ENCODE results near the gene EFHD2.
A peak's percentile ranks its signal among the peaks of the same experiment; 100 is the strongest.
"Not testable (repeated sequence)": the region's sequence is repeated elsewhere in the genome, so short reads cannot be mapped to it uniquely, and the experiment has no call there.

EFHD2 gene

DNA sequence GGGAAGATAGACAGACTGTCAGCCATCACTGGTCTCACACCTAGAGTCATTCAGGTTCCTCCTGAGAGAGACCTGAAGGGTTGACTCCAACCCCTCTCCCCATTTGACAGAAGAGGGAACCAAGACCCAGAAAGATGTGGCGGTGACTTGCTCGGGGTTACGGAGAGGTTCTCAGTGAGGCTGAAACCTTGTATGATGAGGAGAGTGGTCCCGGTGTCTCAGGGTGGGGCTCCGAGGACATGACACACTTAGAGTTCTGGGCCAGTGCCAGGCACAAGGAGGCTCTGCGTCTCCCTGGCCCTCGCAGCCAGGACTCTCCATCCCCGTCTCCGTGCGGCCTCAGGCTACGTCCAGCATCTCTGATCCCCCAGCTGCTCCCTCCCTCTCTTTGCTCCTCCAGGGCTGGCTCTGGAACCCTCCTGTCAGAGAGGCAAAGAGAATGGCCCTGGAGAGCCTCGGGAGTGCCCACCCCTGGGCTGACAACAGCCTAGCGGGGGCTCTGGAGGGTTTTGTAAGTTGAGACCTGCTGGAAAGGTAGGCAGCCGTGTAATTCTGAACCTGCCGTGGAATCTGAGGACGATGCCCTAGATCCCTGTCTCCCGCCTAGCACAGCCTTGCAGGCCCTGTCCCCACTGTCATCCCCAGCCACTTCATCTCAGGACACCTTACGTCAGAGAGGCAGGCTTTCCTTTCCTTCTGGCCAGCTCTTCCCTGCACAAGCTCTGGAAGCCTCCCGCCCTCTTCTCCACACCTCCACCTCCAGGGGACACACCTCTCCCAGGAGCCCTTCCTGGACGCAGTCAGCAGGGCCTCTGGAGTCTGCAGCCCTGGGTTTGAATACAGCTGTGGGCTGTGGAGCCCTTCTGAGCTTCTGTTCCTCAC is 4.1 kb downstream of the EFHD2 start:
- no peak for DNase-seq

DNA sequence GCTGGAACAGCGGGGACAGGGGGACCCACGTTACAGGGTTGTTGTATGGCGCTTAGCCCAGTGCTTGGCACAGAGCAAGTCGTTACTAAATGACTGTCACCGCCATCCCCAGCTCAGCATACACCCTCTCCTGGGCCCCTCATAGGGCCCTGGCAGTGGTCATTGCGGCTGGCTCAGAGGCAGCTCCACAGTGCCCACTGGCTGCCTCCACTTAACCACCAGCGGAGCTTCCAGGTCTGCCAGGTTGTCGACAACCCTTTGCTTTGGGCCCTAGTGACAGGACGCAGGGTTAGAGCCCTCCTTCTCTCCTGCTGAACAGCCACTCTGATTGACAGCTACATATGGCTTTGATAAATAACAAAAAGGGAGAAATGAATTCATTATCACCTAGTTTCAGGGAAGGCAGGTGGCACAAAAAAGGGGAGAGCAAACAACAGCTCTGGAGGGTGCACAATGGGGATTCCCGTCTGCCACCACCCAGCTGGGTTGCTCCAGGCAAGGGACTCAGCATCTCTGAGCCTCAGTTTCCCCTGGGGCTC is 4.8 kb downstream of the EFHD2 start:
- no peak for DNase-seq

- peak; percentile 51 for DNase-seq
Observed at GRCh38 chr1:15417059-15417934, 7.6 kb downstream of the EFHD2 start.

- DNase-seq = no peak
Observed at GRCh38 chr1:15418806-15419515, 9.3 kb downstream of the EFHD2 start.

GRCh38 chr1:15420853-15421465 is 11.3 kb downstream of the EFHD2 start:
- DNase-seq = no peak

GRCh38 chr1:15422871-15423270 is 13.2 kb downstream of the EFHD2 start:
- DNase-seq = no peak

- DNase-seq = no peak
Observed at GRCh38 chr1:15423355-15424077, 13.8 kb downstream of the EFHD2 start.

- DNase-seq = no peak
Observed at GRCh38 chr1:15424146-15424667, 14.5 kb downstream of the EFHD2 start.

GRCh38 chr1:15424981-15425380 is 15.3 kb downstream of the EFHD2 start:
- no peak for DNase-seq

- DNase-seq = no peak
Observed at GRCh38 chr1:15425521-15425920, 15.8 kb downstream of the EFHD2 start.

GRCh38 chr1:15425958-15426357 is 16.3 kb downstream of the EFHD2 start:
- DNase-seq = no peak

DNA sequence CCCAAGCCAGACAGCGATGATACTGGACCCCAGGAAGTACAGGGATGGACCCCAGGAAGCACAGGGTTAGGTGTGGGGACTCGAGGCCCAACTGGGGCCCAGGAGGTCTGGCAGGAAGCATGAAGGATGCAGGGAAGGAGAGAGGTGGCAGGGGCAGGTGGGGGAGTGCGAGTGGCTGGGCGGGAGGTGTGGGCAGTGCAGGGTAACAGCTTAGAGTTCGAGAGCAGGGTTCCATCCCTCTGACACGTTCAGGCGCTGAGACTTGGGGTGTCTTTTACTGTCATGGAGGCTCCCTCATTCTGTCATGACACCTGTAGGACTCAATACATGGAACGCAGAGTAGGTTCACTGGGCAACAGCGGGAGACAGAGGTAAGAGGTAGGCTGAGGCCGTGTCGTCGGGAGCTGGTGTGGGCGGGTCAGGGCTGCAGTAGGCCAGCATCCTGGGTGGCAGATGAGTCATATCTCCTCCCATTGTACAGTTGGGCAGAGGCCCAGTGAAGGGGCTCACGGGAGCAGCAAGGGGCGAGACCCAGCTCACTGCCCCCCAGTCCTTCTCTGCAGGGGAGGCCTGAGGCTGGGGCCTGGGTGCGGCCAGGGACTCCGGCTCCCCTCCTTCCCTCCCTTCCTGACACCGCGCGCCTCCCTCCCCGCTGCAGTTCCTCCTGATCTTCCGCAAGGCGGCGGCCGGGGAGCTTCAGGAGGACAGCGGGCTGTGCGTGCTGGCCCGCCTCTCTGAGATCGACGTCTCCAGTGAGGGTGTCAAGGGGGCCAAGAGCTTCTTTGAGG is 17.0 kb downstream of the EFHD2 start:
- DNase-seq = no peak

DNA sequence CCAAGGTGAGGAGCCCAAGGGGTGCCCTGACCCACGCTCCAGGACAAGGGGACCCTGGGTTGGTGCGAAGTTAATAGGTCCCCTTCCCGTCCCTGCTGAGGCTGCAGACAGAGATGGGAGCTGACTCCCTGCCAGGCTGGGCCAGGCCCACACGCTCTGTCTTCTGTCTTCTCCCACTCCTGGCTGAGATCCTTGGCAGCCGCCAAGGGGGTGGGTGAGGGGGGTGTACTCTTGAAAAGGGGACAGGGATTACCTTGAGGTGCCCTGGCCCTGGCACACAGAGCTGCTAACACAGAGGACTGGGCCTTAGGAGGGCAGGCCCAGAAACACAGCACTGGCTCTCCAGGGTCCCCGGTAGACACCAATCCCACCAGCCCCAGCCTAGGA is 17.6 kb downstream of the EFHD2 start:
- DNase-seq = no peak

- DNase-seq = not testable (repeated sequence)
Observed at GRCh38 chr1:15428252-15428651, 18.6 kb downstream of the EFHD2 start.

DNA sequence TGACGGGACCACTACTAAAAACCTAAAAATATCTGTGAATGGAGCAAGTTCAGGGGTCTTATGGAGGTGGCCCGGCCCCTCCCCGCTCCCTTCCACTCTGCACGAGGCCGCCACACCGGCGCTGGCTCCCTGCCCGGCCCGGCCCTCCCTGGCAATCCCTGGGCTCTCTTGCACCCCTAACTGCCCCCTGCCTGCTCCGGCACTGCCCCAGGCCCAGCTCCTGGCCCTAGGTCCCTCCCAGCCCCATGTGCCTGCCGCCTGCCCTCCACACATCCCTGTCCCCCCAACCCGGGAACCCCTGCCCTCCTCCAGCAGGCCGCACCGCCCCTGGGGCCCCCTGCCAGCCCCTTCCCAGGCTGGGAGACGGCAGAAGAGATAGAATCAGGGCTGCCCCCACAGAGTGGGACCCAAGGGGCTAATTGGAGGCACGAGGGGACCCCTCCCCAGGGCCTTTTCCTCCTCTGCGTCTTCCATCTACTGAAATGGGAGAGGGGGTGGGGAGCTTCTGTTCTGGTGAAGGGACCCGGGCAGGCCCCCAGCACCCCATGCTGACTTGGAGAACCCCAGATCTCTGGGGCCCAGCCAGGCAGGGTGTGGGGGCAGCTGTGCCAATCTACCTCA is 19.2 kb downstream of the EFHD2 start:
- no peak for DNase-seq

- no peak for DNase-seq
Observed at GRCh38 chr1:15429701-15430149, 20.0 kb downstream of the EFHD2 start.

DNA sequence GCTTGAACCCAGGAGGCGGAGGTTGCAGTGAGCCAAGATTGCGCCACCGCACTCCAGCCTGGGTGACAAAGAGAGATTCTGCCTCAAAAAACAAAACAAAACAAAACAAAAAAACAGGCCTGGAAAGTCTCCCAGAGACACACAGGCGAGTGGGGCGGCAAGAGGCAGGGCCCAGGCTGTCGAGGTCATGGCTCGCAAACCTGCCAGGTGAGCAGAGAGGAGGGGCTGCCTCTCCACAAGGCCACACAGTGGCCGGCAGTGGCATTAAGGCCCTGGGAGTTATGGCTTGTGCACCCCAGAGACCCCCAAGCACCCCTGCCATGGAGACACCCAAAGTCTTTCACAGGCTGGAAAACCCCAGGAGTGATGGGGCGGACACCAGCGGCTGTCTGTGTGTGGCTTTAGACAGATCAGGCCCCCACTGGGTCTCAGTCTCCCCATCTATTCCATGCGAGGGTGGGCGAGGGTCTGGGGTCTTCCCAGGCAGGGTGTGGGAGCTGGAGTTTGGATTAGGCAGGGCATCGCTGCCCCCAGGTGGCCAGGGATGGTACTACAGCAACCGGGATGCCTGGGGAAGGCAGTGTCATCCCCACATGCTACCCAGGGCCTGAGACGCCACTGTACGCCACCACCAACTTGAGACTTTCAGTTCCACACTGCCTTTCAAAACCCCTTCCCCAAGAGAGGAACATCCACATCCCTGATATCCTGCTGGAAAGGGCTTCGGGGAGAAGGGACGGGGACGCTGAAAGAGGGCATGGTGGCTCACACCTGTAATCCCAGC is 21.3 kb downstream of the EFHD2 start:
- peak; percentile 67 for DNase-seq

DNA sequence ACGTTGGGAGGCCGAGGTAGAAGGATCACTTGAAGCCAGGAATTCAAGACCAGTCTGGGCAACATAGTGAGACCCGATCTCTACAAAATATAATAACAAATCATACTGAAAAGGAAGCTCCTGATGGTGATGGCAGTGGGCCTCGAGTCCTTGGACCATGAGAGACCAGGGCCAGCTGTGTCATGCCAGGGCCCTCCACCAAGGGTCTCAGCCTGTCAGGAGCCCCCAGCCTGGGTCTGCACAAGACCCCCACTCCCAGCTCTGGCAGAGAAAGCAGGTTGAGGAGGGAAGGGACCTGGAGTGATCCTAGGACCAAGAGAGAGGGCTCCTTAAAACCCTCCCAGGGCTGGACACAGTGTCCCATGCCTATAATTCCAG is 21.9 kb downstream of the EFHD2 start:
- DNase-seq = no peak

DNA sequence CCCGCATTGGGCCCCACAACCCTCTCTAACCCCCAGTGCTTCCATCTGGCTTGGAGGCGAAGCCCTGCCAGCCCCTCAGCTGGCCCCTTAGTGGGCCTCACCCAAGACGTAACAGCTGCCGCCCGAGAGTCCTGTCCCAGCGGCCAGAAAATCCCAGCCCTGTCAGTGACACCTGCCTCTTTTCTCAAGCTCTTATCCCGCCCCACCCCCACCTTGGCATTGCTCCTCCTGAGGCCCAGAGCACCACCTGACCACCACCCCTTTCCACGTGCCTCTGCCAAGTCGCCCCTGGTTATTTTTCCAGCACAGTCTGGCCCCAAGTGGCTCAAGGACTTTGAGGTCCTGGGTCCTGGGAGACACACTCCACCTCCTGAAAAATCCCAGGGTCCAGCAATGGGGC is 22.6 kb downstream of the EFHD2 start:
- no peak for DNase-seq

Data from stimulated activated naive CD4-positive, alpha-beta T cell treated with Interleukin-2 at 50 U/mL for 16 hours (primary cell).